Neural progenitor cell (in vitro differentiated cells): ENCODE results near the gene MAP2K5.

Experiments
- EZH2 ChIP-seq: fragments of 200-600 bp; sonication (generic); IDR thresholded peaks from 2 replicates; pipeline ENCODE4 v1.6.1; 2017; ENCODE audit warnings: antibody characterized with exemption, mild to moderate bottlenecking, moderate library complexity
- TF ChIP-seq, protein P1 (sequence below): fragments of 200-600 bp; sonication (generic); IDR thresholded peaks from 2 replicates; pipeline ENCODE4 v1.5.1; 2017; ENCODE audit warnings: antibody characterized with exemption, mild to moderate bottlenecking

DNA sequence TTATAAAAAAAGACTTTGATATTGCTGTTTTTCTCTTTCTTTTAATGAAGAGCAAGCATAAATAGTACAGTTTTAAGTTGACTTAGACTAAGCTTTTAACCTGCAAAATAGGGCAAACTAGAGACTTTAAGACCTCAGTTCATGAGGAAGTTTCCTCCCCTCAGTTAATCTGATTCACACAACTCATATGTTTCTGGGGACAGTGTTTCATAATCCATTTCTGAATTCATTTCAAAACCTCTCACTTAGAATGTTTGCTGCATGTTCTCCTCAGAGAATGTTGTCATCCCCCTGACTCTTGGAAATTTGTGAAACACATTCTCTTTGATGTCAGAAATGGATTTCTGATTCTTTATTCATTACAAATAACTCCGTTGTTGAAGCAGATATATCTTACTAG is 203.5 kb downstream of the MAP2K5 start:
- TF ChIP-seq, protein P1, sequence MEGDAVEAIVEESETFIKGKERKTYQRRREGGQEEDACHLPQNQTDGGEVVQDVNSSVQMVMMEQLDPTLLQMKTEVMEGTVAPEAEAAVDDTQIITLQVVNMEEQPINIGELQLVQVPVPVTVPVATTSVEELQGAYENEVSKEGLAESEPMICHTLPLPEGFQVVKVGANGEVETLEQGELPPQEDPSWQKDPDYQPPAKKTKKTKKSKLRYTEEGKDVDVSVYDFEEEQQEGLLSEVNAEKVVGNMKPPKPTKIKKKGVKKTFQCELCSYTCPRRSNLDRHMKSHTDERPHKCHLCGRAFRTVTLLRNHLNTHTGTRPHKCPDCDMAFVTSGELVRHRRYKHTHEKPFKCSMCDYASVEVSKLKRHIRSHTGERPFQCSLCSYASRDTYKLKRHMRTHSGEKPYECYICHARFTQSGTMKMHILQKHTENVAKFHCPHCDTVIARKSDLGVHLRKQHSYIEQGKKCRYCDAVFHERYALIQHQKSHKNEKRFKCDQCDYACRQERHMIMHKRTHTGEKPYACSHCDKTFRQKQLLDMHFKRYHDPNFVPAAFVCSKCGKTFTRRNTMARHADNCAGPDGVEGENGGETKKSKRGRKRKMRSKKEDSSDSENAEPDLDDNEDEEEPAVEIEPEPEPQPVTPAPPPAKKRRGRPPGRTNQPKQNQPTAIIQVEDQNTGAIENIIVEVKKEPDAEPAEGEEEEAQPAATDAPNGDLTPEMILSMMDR = no peak
- no peak for TF ChIP-seq EZH2
